ENCODE data around the gene PCDHGB7. TPM values are rescaled to one million over a fixed set of nuclear protein-coding genes. Genes with fewer than 3 reads are reported as not detected.

PCDHGB7 gene
- total RNA-seq, 1 donor from 2014 or later, result 22.4 TPM

DNA sequence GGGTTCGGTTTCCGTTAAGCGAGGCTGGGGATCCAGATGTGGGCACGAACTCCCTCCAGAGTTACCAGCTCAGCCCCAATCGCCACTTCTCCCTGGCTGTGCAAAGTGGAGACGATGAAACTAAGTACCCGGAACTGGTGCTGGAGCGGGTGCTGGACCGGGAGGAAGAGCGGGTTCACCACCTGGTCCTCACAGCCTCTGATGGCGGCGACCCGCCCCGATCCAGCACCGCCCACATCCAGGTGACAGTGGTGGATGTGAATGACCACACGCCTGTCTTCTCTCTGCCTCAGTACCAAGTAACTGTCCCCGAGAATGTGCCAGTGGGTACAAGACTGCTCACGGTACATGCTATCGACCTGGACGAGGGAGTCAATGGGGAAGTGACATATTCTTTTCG, 34.1 kb upstream of the PCDHGB7 start:
- Histone ChIP-seq H3K9ac (ENCODE audit: low read length) (no peak overlapping the region), H3K27ac (ENCODE audit: low read depth, low read length) (no peak overlapping the region), H3K4me3 (ENCODE audit: insufficient read depth, low read depth, low read length) (peak overlapping the region; percentile 62), H3K36me3 (ENCODE audit: insufficient read depth, low read length) (no peaks in the 10 kb centered on the region), H3K4me2 (ENCODE audit: low read length) (peak overlapping the region; percentile 80), H3K79me2 (ENCODE audit: insufficient read depth, low read length) (no peaks in the 10 kb centered on the region), H2AFZ (ENCODE audit: low read depth, low read length) (no peak overlapping the region), H3K27me3 (ENCODE audit: insufficient read depth, low read length) (no peaks in the 10 kb centered on the region), H3K9me3 (ENCODE audit: insufficient read depth, low read depth, low read length) (peaks cover 30% of the 10 kb centered on the region), H4K20me1 (ENCODE audit: insufficient read depth, low read length) (no peaks in the 10 kb centered on the region), H3K4me1 (ENCODE audit: insufficient read depth, low read length) (no peaks in the 10 kb centered on the region)
- Mint-ChIP-seq H3K4me3 (ENCODE audit: unreplicated experiment) (no peak overlapping the region), H3K27ac (ENCODE audit: unreplicated experiment) (no peak overlapping the region), H3K36me3 (ENCODE audit: low read depth, unreplicated experiment) (peaks cover 7% of the 10 kb centered on the region), H3K9me3 (ENCODE audit: unreplicated experiment) (peaks cover 12% of the 10 kb centered on the region), H3K4me1 (ENCODE audit: low read depth, unreplicated experiment) (no peaks in the 10 kb centered on the region), H3K27me3 (ENCODE audit: low read depth, unreplicated experiment) (no peaks in the 10 kb centered on the region)
- DNase-seq (ENCODE audit: low read depth) (no peak), FAIRE-seq (no peak)
- TF ChIP-seq, protein P1, sequence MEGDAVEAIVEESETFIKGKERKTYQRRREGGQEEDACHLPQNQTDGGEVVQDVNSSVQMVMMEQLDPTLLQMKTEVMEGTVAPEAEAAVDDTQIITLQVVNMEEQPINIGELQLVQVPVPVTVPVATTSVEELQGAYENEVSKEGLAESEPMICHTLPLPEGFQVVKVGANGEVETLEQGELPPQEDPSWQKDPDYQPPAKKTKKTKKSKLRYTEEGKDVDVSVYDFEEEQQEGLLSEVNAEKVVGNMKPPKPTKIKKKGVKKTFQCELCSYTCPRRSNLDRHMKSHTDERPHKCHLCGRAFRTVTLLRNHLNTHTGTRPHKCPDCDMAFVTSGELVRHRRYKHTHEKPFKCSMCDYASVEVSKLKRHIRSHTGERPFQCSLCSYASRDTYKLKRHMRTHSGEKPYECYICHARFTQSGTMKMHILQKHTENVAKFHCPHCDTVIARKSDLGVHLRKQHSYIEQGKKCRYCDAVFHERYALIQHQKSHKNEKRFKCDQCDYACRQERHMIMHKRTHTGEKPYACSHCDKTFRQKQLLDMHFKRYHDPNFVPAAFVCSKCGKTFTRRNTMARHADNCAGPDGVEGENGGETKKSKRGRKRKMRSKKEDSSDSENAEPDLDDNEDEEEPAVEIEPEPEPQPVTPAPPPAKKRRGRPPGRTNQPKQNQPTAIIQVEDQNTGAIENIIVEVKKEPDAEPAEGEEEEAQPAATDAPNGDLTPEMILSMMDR (IDR thresholded peaks at IDR 0.05; ENCODE audit: insufficient read depth, low read depth, low read length), result no peak
- no peak for TF ChIP-seq EZH2 (IDR thresholded peaks at IDR 0.05; ENCODE audit: insufficient read depth, low read length)

DNA sequence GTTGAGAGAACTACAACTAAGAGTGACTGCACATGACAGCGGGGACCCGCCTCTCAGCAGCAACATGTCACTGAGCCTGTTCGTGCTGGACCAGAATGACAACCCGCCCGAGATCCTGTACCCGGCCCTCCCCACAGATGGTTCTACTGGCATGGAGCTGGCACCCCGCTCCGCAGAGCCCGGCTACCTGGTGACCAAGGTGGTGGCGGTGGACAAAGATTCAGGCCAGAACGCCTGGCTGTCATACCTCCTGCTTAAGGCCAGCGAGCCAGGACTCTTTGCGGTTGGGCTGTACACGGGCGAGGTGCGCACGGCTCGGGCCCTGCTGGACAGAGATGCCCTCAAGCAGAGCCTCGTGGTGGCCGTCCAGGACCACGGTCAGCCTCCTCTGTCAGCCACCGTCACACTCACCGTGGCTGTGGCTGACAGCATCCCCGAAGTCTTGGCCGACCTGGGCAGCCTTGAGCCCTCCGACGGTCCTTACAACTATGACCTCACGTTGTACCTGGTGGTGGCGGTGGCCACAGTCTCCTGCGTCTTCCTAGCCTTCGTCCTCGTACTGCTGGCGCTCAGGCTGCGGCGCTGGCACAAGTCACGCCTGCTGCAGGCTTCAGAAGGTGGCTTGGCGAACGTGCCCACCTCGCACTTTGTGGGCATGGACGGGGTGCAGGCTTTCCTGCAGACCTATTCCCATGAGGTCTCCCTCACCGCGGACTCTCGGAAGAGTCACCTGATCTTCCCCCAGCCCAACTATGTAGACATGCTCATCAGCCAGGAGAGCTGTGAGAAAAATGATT, 32.8 kb upstream of the PCDHGB7 start:
- DNase-seq (ENCODE audit: low read depth) (no peak), FAIRE-seq (no peak)
- Mint-ChIP-seq H3K4me1 (ENCODE audit: low read depth, unreplicated experiment) (no peaks in the 10 kb centered on the region), H3K9me3 (ENCODE audit: unreplicated experiment) (peaks cover 19% of the 10 kb centered on the region), H3K27me3 (ENCODE audit: low read depth, unreplicated experiment) (no peaks in the 10 kb centered on the region), H3K36me3 (ENCODE audit: low read depth, unreplicated experiment) (peaks cover 8% of the 10 kb centered on the region), H3K4me3 (ENCODE audit: unreplicated experiment) (no peak overlapping the region), H3K27ac (ENCODE audit: unreplicated experiment) (no peak overlapping the region)
- no peaks in the 10 kb centered on the region for H4K20me1 ChIP-seq (ENCODE audit: insufficient read depth, low read length)
- no peaks in the 10 kb centered on the region for H3K79me2 ChIP-seq (ENCODE audit: insufficient read depth, low read length)
- H3K27ac ChIP-seq (ENCODE audit: low read depth, low read length), result no peak overlapping the region
- H3K9ac ChIP-seq (ENCODE audit: low read length), result no peak overlapping the region
- TF ChIP-seq, protein P1 (IDR thresholded peaks at IDR 0.05; ENCODE audit: insufficient read depth, low read depth, low read length), result no peak
- no peak for TF ChIP-seq EZH2 (IDR thresholded peaks at IDR 0.05; ENCODE audit: insufficient read depth, low read length)
- H3K36me3 ChIP-seq (ENCODE audit: insufficient read depth, low read length), result no peaks in the 10 kb centered on the region
- no peaks in the 10 kb centered on the region for H3K4me1 ChIP-seq (ENCODE audit: insufficient read depth, low read length)
- no peak overlapping the region for H3K4me2 ChIP-seq (ENCODE audit: low read length)
- no peaks in the 10 kb centered on the region for H3K27me3 ChIP-seq (ENCODE audit: insufficient read depth, low read length)
- no peak overlapping the region for H2AFZ ChIP-seq (ENCODE audit: low read depth, low read length)
- no peak overlapping the region for H3K4me3 ChIP-seq (ENCODE audit: insufficient read depth, low read depth, low read length)
- peaks cover 41% of the 10 kb centered on the region for H3K9me3 ChIP-seq (ENCODE audit: insufficient read depth, low read depth, low read length)

All from astrocyte (in vitro differentiated cells and primary cell).